SK-N-SH treated with all-trans-retinoic acid at 6 μM for 48 hours (cell line): ENCODE results near the gene RASEF.

Experiments
- ATAC-seq: fragments of 200-7000 bp; cut with Tn5 transposase; 3 replicates; pipeline ENCODE4 v1.9.1; 2020; ENCODE audit warnings: mild to moderate bottlenecking, moderate library complexity
- ARNTL ChIP-seq: fragments of 450-650 bp; formaldehyde crosslinking; IDR thresholded peaks from 2 replicates; pipeline ENCODE4 v1.5.0; 2020; ENCODE audit warnings: low read depth, mild to moderate bottlenecking, moderate library complexity, borderline replicate concordance
- BACH2 ChIP-seq: fragments of 250-450 bp; sonication (Bioruptor Pico); IDR thresholded peaks from 2 replicates; pipeline ENCODE4 v1.9.0; 2021; ENCODE audit warnings: mild to moderate bottlenecking, borderline replicate concordance
- CREB5 ChIP-seq: fragments of 250-450 bp; sonication (Bioruptor Pico); IDR thresholded peaks from 2 replicates; pipeline ENCODE4 v1.5.1; 2020; ENCODE audit warnings: low read depth, mild to moderate bottlenecking, moderate library complexity
- CSDC2 ChIP-seq: fragments of 250-450 bp; sonication (Bioruptor Pico); IDR thresholded peaks from 2 replicates; pipeline ENCODE4 v1.5.0; 2020; ENCODE audit warnings: mild to moderate bottlenecking, moderate library complexity
- CSRNP3 ChIP-seq: fragments of 250-450 bp; sonication (Bioruptor Pico); IDR thresholded peaks from 2 replicates; pipeline ENCODE4 v1.5.1; 2021; ENCODE audit warnings: mild to moderate bottlenecking, moderate library complexity
- ESRRG ChIP-seq: fragments of 250-450 bp; sonication (Bioruptor Pico); IDR thresholded peaks from 2 replicates; pipeline ENCODE4 v1.6.1; 2021; ENCODE audit warnings: mild to moderate bottlenecking
- GLIS3 ChIP-seq: fragments of 250-450 bp; sonication (Bioruptor Pico); IDR thresholded peaks from 2 replicates; pipeline ENCODE4 v1.5.0; 2020; ENCODE audit warnings: mild to moderate bottlenecking, moderate library complexity
- ISL1 ChIP-seq: fragments of 250-450 bp; sonication (Bioruptor Pico); IDR thresholded peaks from 2 replicates; pipeline ENCODE4 v2.1.2; 2022; ENCODE audit warnings: mild to moderate bottlenecking, moderate library complexity
- OSR1 ChIP-seq: fragments of 250-450 bp; sonication (Bioruptor Pico); IDR thresholded peaks from 2 replicates; pipeline ENCODE4 v1.8.0; 2022; ENCODE audit warnings: moderate library complexity, mild to moderate bottlenecking, inconsistent platforms
- PATZ1 ChIP-seq: fragments of 250-450 bp; sonication (Bioruptor Pico); IDR thresholded peaks from 2 replicates; pipeline ENCODE4 v1.8.0; 2020; ENCODE audit warnings: mild to moderate bottlenecking, moderate library complexity, borderline replicate concordance
- POU6F1 ChIP-seq: fragments of 250-450 bp; sonication (Bioruptor Pico); IDR thresholded peaks from 2 replicates; pipeline ENCODE4 v1.8.0; 2021; ENCODE audit warnings: low read depth, mild to moderate bottlenecking, moderate library complexity, borderline replicate concordance
- PPARA ChIP-seq: fragments of 250-450 bp; sonication (Bioruptor Pico); IDR thresholded peaks from 2 replicates; pipeline ENCODE4 v1.5.0; 2020; ENCODE audit warnings: mild to moderate bottlenecking, borderline replicate concordance
- RARB ChIP-seq: fragments of 250-450 bp; sonication (Bioruptor Pico); IDR thresholded peaks from 2 replicates; pipeline ENCODE4 v1.8.0; 2021; ENCODE audit warnings: mild to moderate bottlenecking, moderate library complexity
- SNAI2 ChIP-seq: fragments of 250-450 bp; sonication (Bioruptor Pico); IDR thresholded peaks from 2 replicates; pipeline ENCODE4 v1.5.0; 2020; ENCODE audit warnings: mild to moderate bottlenecking, moderate library complexity
- TCF4 ChIP-seq: fragments of 250-450 bp; sonication (Bioruptor Pico); IDR thresholded peaks from 2 replicates; pipeline ENCODE4 v1.8.0; 2021; ENCODE audit warnings: mild to moderate bottlenecking, moderate library complexity, borderline replicate concordance
- TOX ChIP-seq: fragments of 250-450 bp; sonication (Bioruptor Pico); IDR thresholded peaks from 2 replicates; pipeline ENCODE4 v1.8.0; 2021; ENCODE audit warnings: mild to moderate bottlenecking, moderate library complexity, borderline replicate concordance
- TSHZ2 ChIP-seq: fragments of 250-450 bp; sonication (Bioruptor Pico); IDR thresholded peaks from 2 replicates; pipeline ENCODE4 v1.5.0; 2020; ENCODE audit warnings: mild to moderate bottlenecking, moderate library complexity
- ZC3H10 ChIP-seq: fragments of 250-450 bp; sonication (Bioruptor Pico); IDR thresholded peaks from 2 replicates; pipeline ENCODE4 v1.5.1; 2021; ENCODE audit warnings: mild to moderate bottlenecking, moderate library complexity
- ZFP3 ChIP-seq: fragments of 250-450 bp; sonication (Bioruptor Pico); IDR thresholded peaks from 2 replicates; pipeline ENCODE4 v1.5.0; 2020; ENCODE audit warnings: mild to moderate bottlenecking, moderate library complexity
- ZFP30 ChIP-seq: fragments of 450-650 bp; formaldehyde crosslinking; IDR thresholded peaks from 2 replicates; pipeline ENCODE4 v1.5.0; 2022; ENCODE audit warnings: mild to moderate bottlenecking, moderate library complexity
- ZNF565 ChIP-seq: fragments of 450-650 bp; formaldehyde crosslinking; conservative IDR thresholded peaks from 2 replicates; pipeline ENCODE4 v1.5.0; 2020; ENCODE audit warnings: low read depth, mild to moderate bottlenecking, moderate library complexity
- ZNF70 ChIP-seq: fragments of 450-650 bp; formaldehyde crosslinking; IDR thresholded peaks from 2 replicates; pipeline ENCODE4 v1.5.0; 2020; ENCODE audit warnings: mild to moderate bottlenecking, moderate library complexity
- ZNF8 ChIP-seq: fragments of 450-650 bp; formaldehyde crosslinking; IDR thresholded peaks from 2 replicates; pipeline ENCODE4 v1.5.0; 2020; ENCODE audit warnings: mild to moderate bottlenecking, moderate library complexity

Gene RASEF

GRCh38 chr9:83032065-83032625 is 30.8 kb downstream of the RASEF start:
- ATAC-seq: no peak
- TF ChIP-seq GLIS3 (no peak), ZFP30 (no peak), TOX (CRISPR knock-in tag) (no peak), SNAI2 (CRISPR knock-in tag) (no peak), ZNF8 (CRISPR knock-in tag) (no peak), ZNF565 (no peak), PATZ1 (CRISPR knock-in tag) (no peak), PPARA (CRISPR knock-in tag) (no peak), CSRNP3 (CRISPR knock-in tag) (no peak), RARB (no peak), ESRRG (CRISPR knock-in tag) (no peak), ZC3H10 (no peak), CREB5 (CRISPR knock-in tag) (no peak), ARNTL (CRISPR knock-in tag) (no peak), ISL1 (CRISPR knock-in tag) (no peak)

GRCh38 chr9:83030391-83031107 is 32.4 kb downstream of the RASEF start:
- TF ChIP-seq ZNF8 (CRISPR knock-in tag): no peak
- no peak for TF ChIP-seq ZNF565
- TF ChIP-seq CREB5 (CRISPR knock-in tag): no peak
- no peak for TF ChIP-seq SNAI2 (CRISPR knock-in tag)
- TF ChIP-seq CSDC2: no peak
- TF ChIP-seq PATZ1 (CRISPR knock-in tag): no peak
- TF ChIP-seq ISL1 (CRISPR knock-in tag): no peak
- no peak for TF ChIP-seq ZFP30
- TF ChIP-seq RARB: no peak
- TF ChIP-seq POU6F1 (CRISPR knock-in tag): no peak
- no peak for TF ChIP-seq ARNTL (CRISPR knock-in tag)

GRCh38 chr9:83029531-83030137 is 33.3 kb downstream of the RASEF start:
- no peak for ATAC-seq
- TF ChIP-seq BACH2 (CRISPR knock-in tag): no peak
- TF ChIP-seq GLIS3: no peak
- no peak for TF ChIP-seq CREB5 (CRISPR knock-in tag)
- no peak for TF ChIP-seq OSR1
- TF ChIP-seq ZNF70 (CRISPR knock-in tag): no peak
- no peak for TF ChIP-seq ZFP3 (CRISPR knock-in tag)
- TF ChIP-seq RARB: no peak
- TF ChIP-seq TSHZ2 (CRISPR knock-in tag): no peak
- TF ChIP-seq TCF4: no peak
- TF ChIP-seq ZNF8 (CRISPR knock-in tag): no peak
- TF ChIP-seq, all 23 proteins: peak for 0

More at GRCh38 chr9:83030391-83031107, 32.4 kb downstream of the RASEF start:
- no peak for ATAC-seq
